ENCODE data around the gene NRN1L. TPM values are rescaled to one million over a fixed set of nuclear protein-coding genes. Genes with fewer than 3 reads are reported as not detected.

Gene NRN1L
- polyA plus RNA-seq, 1 donor, result 1.1 TPM

DNA sequence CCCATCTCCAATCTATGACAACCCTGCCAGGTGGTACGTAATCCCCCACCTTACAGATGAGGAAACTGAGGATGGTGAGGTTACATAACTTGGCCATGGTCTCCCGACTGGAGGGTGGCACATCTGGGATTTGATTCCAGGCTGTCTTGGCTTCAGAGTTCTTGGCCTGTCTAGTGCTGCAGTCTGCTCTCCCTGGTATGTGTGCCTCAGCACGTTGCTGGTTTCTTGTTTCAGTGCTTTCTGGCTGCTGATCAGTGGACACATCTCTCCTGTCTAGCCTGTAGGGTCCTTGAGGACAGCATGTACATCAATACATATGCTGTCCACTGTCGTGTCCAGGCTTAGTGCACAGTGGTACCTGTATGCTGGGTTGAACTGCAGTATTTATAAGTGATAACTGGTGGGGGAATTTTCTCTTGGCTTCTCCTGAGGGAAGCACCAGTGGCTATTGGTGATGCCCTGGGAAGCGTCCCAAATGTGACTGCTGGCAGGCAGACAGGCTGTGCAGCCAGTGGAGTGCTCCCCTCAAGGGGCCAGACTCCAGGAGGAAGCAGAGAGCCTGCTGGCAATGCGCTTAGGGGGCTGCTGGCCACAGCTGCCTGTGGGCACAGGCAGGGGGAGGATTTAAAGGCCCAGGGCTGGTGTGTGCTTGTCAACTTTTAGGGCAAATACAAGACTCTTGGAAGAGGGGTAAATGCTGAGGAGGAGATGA is 32.6 kb downstream of the NRN1L start:
- DNase-seq (ENCODE audit: low read depth), result no peak

DNA sequence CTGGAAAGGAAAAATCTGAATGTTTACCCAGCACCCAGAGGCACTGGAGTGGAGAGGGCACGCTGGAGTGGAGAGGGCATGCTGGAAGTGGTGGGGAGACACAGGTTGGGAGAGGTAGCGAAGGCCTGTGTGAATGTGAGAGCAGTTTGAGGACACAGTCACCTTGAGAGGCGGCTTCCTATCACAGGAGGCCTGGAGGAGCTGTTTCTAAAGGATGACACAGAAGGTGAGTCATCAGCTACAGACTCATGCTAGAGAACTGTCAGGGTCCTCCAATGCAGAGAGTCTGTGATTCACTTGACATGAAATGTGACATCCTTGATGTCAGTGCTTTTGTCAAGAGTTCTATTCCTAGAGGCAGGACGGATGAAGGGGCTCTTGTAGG is 33.2 kb downstream of the NRN1L start:
- no peak for DNase-seq (ENCODE audit: low read depth)

DNA sequence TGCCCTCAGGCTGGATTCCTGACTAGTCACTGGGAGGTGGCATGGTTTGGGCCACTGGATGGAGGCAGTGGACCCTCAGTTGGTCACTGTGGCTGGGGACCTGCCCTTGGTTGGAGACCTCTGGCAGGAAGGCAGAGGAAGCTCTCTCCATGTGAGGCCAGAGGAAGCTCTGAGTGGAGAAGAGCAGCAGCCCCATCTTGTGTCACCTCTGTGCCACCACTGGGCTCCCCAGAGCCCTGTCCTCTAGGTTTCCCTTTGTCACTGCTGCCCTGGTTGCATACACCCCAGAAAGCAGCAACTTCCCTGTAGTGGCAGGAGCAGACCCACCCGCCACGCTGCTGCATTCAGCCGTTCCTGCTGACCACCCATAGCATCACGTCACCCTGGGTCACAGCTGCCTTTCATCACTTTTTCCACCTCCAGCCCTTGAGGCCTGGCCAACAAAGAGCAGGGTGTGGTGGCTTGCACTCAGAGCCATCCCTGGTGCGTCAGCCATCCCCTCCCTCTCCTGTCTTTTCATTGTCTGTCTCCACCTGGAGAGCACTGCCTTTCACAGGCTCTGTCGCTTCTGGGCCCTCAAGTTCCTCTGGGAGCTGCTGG is 35.0 kb downstream of the NRN1L start:
- DNase-seq (ENCODE audit: low read depth), result no peak

DNA sequence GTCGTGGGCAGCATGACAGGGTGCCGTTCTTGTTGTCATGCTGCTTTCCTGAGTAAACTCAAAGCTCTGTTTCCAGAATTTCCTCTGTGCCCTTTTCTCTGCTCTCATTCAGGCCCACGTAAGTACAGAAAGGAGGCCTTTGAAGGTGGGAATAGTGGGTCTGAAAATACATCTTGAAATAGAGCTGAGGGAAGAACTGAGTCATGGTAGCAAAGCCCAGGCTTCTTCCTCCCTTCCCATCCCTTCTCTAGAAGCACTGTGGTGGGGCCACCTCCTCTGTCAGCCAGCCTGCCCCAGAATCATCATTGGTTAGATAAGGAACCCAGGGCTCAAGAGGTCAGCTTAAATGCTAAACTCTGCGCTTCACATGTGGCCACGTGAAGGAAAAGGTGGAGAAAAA is 37.5 kb downstream of the NRN1L start:
- DNase-seq (ENCODE audit: low read depth), result no peak

DNA sequence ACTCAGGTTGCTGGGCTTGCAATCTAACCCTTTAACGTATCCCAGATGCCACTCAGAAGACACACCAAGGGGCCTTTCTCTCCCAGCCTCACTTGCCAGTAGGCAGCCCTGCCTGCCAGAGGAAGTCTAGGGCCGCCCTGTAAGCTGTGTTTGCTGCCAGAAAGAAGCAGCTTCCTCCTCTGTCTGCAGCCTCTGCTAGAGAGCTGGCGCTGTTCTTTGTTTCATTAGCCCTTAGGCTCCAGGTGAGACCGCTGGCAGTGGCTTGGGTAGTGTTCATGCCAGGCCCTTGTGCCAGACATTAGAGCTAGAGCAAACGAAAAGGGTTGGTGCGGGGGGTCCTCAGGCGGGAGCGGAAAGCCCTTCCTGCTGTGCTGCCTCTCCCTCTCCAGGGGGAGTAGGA is 38.1 kb downstream of the NRN1L start:
- DNase-seq (ENCODE audit: low read depth), result no peak

DNA sequence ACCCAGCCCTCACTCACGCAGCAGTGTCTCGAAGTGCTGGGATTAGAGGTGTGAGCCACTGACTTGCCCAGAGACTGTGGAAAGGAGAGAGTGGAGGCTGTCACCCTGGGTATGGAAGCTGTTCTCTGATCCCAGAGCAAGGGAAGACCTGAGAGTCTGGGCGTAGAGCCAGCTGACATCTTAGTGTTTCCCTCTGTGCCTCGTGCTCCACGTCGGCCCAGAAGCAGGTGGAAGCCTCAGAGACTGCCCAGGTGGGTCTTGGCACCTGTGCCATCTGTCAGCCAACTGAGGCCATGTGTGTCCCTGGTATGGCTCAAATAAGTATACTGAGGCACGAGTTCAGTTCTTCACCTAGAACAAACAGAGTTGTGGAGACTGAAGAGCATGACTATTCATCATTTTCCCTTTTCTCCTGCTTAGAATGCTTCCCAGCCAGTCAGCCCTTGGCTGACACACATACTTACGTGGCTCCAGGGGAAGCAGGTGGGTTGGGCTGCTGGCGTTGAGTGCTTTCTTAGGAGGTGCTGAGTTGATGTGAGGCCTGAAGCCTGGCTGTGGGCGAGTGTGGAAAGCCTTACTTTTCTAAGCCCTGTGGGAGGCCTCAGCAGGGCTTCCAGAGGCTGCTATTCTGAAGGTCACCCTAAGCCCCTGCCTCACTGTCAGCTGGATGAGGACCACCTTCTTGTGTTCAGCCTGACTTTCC is 38.9 kb downstream of the NRN1L start:
- no peak for DNase-seq (ENCODE audit: low read depth)

DNA sequence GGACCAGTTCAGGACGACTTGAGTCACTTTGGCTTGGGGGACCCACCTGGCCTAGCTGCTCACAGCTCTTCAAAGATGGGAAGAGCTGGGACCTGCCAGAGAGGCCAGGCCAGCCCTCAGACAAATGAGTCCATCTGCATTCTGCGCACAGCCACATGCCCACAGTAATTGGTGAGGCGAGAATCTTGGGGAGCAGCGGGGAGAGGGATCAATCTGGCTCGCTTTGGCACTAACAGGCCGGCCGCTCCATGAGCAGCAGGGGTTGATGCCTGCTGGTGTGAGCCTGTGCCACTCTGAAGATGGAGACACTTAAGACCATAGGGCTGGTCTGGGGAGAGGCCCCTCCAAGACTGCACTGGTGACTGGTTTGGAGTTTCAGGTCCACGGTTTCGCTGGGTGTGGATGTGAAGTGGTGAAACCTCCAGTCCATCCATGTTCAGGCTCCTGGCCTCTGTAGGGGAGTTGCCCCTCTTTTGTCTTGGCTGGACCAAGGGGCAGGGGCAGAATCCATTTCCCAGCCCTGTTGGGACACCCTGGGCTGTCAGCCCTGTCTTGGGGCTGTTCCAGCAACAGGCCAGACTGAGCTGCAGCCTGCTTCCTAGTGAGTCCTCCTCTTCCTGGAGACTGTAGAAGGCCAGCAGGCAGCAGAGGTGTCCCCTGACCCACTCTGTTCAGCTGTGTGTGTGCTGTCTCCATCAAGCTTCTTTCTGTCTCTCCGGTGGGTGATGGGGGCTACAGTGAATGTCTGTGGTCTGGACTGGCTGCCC is 39.6 kb downstream of the NRN1L start:
- no peak for DNase-seq (ENCODE audit: low read depth)

DNA sequence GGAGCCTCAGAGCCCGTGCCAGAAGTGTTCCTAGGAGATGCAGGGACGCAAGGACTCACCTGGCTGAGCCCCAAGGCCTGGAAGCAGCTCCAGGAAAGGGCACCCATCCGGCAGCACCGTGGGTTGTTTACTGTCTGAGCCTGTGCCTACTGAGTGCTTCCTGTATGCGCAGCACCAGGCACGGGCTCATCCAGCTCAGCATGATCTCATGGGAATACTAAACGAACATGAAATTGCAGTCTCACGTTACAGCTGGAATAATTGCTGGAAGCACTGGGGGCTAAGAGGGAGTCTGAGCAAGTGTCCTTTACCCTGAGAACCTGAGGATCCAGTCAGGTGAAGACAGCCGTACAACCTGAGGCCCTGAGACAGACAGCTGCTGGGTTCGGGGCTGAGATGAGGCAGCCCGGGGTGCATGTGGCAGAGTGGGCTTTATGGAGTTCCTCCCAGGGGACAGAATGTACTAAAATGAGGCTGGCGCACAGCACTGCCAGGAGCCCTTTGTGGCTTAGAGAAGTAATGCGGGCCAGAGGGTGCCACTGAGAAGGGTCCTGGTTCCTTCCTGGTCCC is 41.6 kb downstream of the NRN1L start:
- DNase-seq (ENCODE audit: low read depth), result no peak

DNA sequence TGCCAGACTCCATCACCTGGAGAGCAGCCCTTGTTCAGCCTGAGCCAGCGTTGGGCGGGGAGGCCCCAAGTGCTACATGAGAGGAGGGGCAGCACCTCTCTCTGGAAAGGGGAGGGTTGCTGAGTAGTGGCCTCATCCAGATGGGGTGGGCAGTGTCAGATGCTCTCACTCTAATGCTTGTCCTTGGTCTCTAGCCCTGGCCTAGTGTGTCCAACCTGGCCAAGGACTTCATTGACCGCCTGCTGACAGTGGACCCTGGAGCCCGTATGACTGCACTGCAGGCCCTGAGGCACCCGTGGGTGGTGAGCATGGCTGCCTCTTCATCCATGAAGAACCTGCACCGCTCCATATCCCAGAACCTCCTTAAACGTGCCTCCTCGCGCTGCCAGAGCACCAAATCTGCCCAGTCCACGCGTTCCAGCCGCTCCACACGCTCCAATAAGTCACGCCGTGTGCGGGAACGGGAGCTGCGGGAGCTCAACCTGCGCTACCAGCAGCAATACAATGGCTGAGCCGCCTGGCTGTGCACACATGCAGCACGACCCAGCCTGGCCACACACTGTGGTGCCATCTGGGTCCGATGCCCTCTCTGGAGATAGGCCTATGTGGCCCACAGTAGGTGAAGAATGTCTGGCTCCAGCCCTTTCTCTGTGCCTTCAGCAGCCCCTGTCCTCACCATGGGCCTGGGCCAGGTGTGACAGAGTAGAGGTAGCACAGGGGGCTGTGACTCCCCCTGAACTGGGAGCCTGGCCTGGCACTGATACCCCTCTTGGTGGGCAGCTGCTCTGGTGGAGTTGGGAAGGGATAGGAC is 42.7 kb downstream of the NRN1L start:
- DNase-seq (ENCODE audit: low read depth), result no peak

DNA sequence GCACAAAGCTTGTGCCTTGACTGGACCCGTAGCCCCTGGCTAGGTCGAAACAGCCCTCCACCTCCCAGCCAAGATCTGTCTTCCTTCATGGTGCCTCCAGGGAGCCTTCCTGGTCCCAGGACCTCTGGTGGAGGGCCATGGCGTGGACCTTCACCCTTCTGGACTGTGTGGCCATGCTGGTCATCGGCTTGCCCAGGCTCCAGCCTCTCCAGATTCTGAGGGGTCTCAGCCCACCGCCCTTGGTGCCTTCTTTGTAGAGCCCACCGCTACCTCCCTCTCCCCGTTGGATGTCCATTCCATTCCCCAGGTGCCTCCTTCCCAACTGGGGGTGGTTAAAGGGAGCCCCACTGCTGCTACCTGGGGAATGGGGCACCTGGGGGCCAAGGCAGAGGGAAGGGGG is 43.5 kb downstream of the NRN1L start:
- DNase-seq (ENCODE audit: low read depth), result no peak

DNA sequence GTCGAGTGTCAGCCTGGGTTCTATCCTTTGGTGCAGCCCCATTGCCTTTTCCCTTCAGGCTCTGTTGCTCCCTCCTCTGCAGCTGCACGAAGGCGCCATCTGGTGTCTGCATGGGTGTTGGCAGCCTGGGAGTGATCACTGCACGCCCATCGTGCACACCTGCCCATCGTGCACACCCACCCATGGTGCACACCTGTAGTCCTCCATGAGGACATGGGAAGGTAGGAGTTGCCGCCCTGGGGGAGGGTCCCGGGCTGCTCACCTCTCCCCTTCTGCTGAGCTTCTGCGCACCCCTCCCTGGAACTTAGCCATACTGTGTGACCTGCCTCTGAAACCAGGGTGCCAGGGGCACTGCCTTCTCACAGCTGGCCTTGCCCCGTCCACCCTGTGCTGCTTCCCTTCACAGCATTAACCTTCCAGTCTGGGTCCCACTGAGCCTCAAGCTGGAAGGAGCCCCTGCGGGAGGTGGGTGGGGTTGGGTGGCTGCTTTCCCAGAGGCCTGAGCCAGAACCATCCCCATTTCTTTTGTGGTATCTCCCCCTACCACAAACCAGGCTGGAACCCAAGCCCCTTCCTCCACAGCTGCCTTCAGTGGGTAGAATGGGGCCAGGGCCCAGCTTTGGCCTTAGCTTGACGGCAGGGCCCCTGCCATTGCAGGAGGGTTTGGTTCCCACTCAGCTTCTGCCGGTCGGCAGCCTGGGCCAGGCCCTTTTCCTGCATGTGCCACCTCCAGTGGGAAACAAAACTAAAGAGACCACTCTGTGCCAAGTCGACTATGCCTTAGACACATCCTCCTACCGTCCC is 44.1 kb downstream of the NRN1L start:
- no peak for DNase-seq (ENCODE audit: low read depth)

DNA sequence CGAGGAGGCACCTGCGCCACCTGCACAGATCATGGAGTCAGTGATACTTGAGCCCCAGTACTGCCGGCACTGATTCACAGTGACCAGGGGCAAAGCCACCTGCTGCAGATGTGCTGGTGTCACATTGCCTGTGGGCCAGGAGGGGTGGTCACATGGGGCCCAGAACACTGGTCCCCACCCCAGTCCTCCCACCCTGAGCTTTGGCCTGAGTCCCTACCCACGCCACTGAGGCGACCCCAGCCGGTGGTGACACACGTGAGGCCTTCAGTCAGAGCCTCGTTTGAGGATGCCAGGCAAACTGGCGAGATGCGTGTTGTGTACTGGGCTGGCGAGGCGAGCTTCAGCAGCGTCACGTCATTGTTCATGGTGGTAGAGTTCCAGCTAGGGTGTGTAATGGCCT is 45.5 kb downstream of the NRN1L start:
- DNase-seq (ENCODE audit: low read depth), result no peak

DNA sequence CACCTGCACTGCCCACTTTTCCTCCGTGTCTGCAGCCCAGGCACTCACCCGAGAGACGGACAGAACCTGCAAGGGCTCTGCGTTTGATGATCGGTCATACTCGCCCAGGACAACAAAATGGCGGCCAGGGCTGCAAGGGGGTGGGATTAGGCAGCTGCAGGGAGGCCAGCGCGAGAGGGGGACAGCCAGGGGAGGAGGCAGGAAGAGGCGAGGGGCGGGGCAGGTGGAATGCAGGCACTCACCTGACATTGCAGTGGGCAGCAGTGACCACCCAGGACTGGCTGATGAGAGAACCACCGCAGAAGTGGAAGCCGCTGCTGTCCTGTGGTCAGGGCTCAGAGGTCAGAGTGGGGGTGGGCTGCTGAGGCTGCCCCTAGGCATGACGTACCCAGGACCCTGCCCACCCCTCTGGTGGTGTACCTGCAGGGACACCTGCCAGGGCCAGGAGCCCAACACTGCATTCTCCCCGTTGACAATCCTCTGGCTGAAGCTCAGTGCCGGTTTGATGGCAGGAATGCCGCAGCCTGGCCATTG is 46.1 kb downstream of the NRN1L start:
- no peak for DNase-seq (ENCODE audit: low read depth)

DNA sequence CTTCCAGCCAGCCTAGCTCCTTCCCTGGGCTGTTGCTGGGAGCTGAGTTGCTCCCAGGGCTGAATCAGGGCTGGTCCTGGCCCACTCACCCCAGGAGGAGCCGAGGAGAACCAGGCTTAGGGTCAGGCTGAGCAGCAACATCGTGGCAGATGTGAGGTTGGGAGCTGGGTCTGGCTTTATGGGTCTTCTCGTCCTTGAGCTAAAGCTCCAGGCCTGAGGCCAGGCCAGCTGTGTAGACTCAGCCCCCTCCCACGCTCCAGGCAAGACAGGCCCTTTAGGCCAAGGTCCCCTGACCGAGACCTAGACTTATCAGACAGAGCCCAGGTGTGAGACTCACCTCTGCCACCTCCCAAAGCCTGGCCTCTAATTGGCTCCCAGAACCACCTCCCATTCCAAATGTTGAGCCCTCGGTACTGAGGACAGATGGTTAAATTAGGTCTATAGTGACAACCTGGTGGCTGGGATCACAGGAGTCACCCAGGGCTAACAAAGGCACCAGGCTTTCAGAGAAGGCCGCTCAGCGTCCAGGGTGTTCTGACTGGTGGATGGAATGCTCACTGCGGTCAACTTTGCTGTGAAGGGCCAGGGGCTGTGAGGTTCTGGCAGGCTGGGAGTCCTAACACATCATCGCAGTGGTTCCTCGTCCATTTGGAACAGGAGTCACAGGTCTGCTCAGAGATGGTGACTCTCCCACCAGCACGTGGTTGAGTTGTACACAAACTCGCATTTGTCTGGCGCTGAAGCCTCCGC is 47.2 kb downstream of the NRN1L start, which contains the start of gene CTRL:
Gene CTRL (minus strand): TSS at position 151 of the 750 bp plus-strand sequence. CDS start 10 bp downstream, at position 141.
- no peak for DNase-seq (ENCODE audit: low read depth)

DNA sequence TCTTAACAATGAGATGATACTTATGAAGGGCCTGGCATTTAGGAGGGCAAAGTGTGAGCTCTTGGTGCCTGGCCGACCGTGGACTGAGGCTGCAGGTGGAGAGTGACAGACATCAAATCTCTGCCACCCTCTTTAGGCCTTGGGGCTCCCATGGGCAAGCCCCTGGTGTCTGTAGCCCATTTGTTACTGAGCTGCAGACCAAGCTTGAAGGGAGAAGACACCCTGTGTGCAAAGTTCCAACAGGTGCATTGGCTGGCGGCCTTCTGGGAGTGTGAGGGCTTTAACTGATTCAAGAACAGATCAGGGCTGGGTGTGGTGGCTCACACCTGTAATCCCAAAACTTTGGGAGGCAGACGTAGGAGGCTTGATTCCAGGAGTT is 47.8 kb downstream of the NRN1L start:
- DNase-seq (ENCODE audit: low read depth), result no peak

DNA sequence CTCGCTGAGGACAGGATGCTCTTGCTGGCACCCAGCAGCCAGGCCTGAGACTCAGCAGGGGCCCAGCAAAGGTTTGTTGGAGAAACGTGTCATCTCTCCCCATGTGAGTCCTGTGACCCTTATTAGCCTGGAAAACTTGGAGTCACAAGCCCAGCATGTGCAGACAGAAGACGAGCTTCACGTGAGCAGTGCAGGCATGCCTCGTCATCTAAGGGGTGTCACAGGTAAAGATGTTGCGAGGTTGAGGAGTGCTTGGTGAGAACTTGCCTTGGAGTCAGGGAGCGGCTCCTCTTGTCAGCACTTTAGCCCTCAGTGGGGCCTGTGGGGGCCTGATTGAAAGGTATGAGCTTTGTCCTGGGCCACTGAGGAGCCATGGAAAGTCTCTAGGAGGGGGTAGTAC is 49.1 kb downstream of the NRN1L start:
- no peak for DNase-seq (ENCODE audit: low read depth)

DNA sequence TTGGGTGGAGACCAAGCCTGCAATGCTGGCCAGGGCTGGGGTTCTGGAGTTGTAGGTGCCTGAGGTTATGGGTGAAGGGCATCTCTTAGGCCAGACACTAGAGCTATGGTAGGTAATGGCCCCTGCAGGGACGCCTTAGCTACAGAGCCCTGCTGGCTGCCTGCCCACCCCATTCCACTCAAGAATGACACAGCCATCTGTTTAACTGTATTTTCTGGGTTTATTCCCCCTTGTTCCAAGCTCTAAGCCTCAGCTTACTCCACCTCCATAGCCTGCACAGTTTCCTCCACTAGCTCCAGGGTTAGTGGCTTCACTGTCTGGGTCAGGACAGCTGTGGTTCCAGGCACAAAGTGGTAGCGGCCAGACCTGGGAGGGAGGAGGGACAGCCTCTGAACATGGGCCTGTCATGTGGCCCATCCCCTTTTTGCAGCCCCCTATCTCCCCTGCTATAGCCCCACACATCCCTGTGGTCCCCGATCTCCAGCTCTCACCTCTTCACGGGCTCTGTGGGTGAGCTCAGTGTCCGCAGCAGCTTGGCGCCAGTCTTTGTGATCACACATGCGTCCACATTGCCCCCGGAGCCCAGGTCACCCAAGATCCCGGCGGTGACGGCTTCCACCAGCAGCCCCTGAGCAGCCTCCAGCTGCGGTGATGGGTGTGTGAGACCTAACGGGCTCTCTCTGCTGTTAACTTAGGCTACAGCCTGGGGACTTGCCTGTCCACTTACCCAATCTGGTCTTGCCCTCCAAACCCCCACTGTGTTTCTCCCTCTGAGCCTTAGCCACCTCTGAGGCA is 49.8 kb downstream of the NRN1L start:
- DNase-seq (ENCODE audit: low read depth), result no peak

DNA sequence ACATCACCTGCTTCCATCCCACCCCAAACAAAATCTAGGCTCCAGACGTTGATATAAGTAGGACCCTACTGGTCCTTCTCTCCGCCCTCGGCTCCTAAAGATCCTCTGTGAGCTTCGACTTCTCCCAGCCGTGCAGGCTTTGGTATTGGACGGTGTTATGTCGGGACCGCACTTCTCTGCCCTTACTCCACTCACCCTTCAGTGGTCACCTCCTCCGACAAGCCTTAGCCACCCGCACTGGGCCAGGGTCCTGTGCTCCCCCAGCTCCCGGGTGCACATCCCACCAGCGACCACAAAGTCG is 50.4 kb downstream of the NRN1L start:
- DNase-seq (ENCODE audit: low read depth), result no peak

Data from forelimb muscle (tissue), 1 donor.